Measurements from ENCODE around the gene PNMT.

DNA sequence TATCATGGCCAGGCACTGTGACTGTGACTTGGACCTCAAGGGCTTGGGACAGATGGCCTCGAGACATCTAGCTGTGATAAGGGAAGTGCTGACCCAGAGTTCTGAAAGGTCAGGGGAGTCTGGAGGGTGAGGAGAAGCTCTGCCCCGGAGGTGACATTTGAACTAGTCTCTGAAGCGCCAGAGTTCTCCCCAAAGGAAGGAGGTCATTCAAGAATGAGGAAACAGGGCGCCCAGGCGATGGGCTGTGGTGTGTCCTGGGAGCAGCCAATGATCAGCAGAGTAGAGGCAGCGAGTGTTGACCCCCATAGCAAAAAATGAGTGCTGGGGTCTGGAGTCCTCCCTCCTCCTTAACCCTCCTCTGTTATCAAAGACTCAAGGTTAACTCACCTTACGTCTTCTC is 26.4 kb upstream of the PNMT start:
- TF ChIP-seq, protein P1, sequence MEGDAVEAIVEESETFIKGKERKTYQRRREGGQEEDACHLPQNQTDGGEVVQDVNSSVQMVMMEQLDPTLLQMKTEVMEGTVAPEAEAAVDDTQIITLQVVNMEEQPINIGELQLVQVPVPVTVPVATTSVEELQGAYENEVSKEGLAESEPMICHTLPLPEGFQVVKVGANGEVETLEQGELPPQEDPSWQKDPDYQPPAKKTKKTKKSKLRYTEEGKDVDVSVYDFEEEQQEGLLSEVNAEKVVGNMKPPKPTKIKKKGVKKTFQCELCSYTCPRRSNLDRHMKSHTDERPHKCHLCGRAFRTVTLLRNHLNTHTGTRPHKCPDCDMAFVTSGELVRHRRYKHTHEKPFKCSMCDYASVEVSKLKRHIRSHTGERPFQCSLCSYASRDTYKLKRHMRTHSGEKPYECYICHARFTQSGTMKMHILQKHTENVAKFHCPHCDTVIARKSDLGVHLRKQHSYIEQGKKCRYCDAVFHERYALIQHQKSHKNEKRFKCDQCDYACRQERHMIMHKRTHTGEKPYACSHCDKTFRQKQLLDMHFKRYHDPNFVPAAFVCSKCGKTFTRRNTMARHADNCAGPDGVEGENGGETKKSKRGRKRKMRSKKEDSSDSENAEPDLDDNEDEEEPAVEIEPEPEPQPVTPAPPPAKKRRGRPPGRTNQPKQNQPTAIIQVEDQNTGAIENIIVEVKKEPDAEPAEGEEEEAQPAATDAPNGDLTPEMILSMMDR (IDR thresholded peaks at IDR 0.05), result no peak
- TF ChIP-seq EZH2 (IDR thresholded peaks at IDR 0.05; ENCODE audit: borderline replicate concordance, insufficient read depth, low read depth, low read length, poor library complexity, severe bottlenecking), result no peak
